Measurements from ENCODE around the gene MYPN.
A peak's percentile ranks its signal among the peaks of the same experiment; 100 is the strongest.
"Not testable (repeated sequence)": the region's sequence is repeated elsewhere in the genome, so short reads cannot be mapped to it uniquely, and the experiment has no call there.

Gene MYPN, protein sequence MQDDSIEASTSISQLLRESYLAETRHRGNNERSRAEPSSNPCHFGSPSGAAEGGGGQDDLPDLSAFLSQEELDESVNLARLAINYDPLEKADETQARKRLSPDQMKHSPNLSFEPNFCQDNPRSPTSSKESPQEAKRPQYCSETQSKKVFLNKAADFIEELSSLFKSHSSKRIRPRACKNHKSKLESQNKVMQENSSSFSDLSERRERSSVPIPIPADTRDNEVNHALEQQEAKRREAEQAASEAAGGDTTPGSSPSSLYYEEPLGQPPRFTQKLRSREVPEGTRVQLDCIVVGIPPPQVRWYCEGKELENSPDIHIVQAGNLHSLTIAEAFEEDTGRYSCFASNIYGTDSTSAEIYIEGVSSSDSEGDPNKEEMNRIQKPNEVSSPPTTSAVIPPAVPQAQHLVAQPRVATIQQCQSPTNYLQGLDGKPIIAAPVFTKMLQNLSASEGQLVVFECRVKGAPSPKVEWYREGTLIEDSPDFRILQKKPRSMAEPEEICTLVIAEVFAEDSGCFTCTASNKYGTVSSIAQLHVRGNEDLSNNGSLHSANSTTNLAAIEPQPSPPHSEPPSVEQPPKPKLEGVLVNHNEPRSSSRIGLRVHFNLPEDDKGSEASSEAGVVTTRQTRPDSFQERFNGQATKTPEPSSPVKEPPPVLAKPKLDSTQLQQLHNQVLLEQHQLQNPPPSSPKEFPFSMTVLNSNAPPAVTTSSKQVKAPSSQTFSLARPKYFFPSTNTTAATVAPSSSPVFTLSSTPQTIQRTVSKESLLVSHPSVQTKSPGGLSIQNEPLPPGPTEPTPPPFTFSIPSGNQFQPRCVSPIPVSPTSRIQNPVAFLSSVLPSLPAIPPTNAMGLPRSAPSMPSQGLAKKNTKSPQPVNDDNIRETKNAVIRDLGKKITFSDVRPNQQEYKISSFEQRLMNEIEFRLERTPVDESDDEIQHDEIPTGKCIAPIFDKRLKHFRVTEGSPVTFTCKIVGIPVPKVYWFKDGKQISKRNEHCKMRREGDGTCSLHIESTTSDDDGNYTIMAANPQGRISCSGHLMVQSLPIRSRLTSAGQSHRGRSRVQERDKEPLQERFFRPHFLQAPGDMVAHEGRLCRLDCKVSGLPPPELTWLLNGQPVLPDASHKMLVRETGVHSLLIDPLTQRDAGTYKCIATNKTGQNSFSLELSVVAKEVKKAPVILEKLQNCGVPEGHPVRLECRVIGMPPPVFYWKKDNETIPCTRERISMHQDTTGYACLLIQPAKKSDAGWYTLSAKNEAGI (N-terminal part only)

DNA sequence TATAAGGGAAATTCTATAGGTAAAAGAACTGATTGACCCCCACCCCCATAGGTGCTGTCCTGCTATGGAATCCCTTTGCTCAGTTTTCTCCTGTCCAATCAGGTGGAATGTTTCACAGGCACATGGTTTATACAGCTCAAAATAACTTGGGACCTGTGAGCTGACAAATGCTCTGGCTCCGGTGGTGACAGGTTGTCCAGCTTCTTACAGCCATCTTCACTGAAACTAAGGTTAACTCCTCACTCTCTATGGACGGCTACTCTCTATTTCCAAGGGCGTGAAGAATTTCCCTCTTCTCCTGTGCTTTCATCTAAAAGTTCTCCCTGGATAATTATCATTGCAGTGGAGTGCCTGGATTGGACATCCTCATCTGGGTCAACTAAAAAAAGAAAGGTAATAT is at the start of gene MYPN:
MYPN (plus strand) TSS at position 158 of the 400 bp plus-strand sequence. CDS start 11,951 bp downstream, outside the sequence.
- DNase-seq (ENCODE audit: low read depth, low spot score) = no peak

DNA sequence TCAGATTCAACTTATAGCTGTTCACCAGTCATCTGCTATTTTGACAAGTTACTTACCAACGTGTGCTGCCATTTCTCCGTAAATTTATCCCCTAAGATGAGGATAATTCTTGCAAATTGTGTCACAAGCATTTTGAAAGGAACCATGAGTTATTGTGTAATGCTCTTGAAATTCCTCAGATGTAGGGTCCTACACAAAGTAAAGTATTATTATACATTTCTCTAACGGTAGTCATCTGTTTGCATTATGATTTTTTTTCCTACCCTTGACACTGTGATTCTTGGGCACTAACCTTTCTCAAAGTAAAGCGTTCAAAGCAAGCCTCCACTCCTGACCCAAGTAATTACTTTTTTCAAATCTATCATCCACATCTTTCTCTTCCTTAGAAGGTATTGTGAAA is 42.3 kb upstream of the MYPN start:
- no peak for DNase-seq (ENCODE audit: low read depth, low spot score)

DNA sequence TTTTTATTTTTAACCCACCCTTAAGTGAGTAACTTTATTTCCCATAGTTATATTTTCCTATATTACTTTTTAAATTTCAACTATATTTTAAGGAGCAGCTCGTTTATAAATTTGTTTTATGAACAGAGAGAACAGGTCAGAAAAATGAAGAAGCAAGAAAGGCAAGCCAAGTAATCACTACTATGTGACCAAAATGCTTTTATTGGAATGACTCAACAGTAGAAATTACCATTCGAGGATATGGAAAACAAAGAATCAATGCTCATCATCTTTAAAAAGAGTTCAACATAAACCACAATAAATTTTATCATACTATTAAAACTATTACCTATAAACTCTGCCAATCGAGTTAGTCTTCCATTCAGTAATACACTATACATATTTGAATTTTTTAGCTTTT is 41.8 kb upstream of the MYPN start:
- no peak for DNase-seq (ENCODE audit: low read depth, low spot score)

DNA sequence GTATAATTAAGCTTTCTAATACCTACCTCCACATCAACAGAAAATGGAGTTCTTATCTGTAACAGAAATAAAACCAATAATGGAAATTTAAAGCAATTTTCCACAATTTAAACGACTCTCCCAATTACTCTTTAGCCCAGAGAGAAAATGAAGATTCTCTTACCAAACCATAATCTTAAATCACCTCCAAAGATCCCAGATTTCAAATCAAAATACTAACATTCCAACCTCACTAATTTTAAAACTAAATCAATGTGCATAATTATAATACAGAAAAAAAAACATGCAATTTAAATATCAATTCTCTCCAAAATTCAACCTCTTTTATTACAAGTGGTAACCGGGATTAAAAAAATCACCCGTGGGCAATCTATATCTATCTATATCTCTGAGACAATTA is 35.7 kb upstream of the MYPN start:
- no peak for DNase-seq (ENCODE audit: low read depth, low spot score)

DNA sequence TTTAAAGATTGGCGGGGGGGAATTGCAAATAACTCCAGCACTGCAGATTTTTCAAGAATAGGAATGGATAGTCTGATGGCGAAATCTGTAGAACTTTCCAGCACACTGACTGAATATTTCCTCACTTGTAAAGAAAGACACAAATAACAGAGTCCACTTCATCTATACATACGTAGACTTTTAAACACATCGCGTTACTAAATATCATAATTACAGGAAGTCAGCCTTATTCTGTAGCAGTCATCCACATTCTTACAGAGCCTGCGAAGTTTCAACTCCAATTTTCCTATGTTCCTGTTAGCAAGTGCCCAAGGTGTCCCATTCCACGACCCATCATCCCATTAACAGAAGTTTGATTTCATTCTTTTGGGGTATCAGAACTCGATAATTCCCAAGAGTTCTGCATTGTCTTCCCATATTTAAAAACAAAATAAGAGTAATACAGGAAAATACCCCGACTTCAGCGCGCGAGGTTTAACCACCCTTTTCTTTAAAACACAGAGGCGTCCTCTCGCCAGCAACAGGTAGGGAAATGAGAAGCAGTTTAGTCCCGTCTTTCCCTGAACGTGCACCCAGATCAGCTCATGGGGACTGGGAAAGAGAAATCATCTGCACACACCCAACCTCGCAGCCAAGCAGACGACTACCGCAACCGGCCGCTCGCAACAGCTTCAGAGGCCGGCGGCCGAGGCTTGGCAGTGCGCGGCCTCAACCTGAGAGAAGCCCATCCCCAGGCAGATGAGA is 35.1 kb upstream of the MYPN start:
- DNase-seq (ENCODE audit: low read depth, low spot score) = peak; percentile 21

DNA sequence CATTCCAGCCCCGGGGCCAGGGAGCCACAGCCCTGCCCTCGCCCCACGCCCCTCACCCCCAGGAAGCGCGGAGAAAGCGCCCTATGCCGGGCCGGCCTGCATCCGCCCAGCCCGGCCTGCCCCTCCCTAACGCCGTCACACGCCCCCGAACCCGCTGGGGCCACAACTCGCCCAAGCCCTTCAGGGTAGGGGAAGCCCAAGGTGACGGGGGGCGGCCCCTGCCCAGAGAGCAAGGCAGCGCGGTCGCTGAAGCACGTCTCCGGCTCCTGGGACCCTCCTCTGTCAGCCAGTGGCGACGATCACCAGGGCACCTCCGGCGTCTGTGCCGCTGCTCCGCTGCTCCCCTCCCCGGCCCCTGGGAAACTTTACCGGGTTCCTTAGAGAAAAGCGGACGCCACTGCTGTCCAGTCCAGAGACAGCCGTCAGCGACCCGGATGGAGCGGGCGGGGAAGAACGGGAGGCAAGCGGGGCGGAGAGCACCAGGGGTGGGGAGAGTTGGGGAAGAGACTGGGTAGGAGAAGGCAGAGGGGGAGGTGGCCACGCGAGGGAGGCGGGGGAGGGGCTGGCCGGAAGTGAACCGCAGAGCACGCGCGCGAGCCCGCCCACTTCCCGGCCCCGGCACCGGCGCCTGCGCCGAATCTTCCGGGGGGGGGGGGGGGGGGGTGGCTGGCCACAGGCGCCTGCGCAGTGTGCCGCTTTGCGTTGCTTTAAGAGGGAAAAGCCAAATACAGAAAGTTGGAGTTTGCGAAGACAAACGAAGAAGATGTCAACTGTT is 34.3 kb upstream of the MYPN start, which contains the start of gene HERC4:
HERC4 (minus strand) TSS at position 509 of the 775 bp plus-strand sequence. CDS start 2,175 bp downstream, outside the sequence.
- peak; percentile 98 for DNase-seq (ENCODE audit: low read depth, low spot score)

DNA sequence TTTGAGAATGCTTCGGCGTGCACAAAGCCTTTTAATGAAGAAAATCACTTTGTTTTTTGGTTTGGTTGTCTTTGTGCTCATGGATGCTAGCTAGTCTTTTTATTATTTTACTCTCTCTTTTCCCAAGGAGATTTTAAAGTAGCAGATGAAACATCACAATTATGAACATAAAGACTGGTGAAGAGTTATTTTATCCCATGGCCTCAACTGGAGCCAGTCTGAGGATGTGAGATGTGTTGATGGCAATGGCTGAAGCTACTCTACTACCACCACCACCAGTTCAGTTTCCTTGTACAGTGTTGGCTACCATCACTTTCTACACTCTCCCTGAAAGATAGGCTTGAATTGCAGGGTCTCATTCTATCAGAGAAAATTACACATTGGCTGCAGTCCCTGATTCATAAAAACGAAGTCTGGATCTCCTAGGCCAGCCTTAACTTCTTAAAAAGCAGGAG is 33.7 kb upstream of the MYPN start:
- no peak for DNase-seq (ENCODE audit: low read depth, low spot score)

DNA sequence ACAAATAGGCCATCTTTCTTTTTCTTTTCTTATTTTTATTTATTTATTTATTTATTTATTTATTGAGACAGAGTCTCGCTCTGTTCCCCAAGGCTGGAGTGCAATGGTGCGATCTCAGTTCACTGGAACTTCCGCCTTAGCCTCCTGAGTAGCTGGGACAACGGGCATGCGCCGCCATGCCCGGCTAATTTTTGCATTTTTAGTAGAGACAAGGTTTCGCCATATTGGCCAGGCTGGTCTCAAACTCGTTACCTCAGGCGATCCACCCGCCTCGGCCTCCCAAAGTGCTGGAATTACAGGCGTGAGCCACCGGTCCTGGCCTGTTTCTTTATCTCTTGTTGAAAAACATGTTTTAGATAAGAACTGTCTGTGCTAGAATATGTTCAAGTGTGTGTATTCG is 33.2 kb upstream of the MYPN start:
- DNase-seq (ENCODE audit: low read depth, low spot score) = not testable (repeated sequence)

DNA sequence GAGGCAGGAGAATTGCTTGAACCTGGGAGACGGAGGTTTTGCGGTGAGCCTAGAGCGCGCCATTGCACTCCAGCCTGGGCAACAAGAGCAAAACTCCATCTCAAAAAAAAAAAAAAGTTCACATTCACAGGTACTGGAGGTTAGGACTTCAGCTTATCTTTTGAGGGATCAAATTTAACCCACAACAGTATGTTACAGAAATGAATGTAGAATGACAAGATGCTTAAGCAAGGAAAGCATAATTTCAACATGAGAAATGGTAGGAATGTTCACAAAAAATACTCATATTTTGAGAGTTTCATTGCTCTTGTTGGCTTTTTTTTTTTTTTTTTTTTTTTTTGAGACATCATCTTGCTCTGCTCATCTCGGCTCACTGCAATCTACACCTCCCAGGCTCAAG is 32.3 kb upstream of the MYPN start:
- DNase-seq (ENCODE audit: low read depth, low spot score) = no peak

DNA sequence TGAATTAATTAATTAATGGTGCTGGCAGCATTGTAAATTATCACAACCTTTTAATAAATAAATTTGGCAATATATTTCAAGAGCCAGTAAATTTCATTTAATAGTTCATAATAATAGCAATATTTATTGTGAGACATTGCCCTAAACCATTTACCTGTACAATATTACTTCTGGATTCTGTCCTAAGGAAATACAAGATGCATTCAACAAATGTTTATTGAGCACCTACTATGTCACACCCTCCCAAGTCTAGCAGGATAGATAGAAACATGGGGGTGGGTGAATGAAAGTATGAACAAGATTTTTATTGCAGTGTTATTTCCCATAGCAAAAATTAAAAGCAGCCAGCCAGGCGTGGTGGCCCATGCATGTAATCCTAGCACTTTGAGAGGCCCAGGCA is 29.9 kb upstream of the MYPN start:
- DNase-seq (ENCODE audit: low read depth, low spot score) = no peak

DNA sequence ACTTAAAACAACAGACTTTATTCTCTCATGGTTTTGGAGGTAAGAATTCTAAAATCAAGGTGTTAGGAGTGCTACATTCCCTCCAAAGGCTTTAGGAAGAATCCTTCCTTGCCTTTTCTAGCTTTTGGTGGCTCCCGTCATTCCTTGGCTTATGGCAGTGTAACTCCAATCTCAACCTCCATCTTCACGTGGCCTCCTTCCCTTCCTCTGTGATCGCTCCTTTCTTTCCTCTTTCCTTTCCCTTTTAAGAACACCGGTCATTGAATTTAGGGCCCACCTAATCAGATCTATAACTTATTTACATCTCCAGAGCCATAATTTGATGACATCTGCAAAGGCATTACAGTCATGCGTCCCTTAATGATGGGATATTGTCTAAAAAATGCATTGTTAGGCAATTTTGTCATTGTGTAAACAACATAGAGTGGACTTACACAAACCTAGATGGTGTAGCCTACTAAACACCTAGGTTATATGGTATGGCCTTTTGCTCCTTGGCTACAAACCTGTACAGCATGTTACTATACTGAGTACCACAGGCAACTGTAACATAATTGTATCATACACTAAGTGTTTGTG is 28.3 kb upstream of the MYPN start:
- no peak for DNase-seq (ENCODE audit: low read depth, low spot score)

DNA sequence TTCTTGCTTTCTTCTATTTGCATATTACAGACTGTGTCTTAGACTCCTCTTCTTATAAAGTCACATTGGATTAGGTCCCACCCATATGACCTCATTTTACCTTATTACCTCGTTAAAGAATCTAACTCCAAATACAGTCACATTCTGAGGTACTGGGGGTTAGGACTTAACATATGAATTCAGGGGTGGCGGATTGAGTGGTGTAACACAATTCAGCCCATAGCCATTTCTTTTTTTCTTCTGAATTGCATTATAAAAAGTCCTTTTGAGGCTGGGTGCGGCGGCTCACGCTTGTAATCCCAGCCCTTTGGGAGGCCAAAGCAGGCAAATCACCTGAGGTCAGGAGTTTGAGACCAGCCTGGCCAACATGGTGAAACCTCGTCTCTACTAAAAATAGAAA is 27.4 kb upstream of the MYPN start:
- DNase-seq (ENCODE audit: low read depth, low spot score) = no peak

DNA sequence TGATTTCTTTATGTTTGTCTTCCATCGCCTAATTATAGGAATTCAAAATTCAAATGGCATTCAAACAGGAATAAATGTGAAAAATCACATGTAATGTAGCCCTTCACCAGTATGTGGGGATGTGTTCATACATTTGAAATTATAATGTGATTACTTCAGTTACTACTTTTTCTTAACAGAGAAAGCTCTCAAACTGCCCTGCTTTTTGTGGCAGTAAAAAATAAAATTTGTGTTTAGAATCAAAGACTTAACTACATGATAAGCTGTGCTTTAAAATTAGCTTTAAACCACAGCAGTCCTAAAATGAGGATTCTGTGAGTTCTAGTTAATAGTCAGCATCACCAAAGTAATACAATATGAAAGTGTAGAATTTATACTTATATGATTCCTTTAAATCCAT is 26.4 kb upstream of the MYPN start:
- DNase-seq (ENCODE audit: low read depth, low spot score) = peak; percentile 50

DNA sequence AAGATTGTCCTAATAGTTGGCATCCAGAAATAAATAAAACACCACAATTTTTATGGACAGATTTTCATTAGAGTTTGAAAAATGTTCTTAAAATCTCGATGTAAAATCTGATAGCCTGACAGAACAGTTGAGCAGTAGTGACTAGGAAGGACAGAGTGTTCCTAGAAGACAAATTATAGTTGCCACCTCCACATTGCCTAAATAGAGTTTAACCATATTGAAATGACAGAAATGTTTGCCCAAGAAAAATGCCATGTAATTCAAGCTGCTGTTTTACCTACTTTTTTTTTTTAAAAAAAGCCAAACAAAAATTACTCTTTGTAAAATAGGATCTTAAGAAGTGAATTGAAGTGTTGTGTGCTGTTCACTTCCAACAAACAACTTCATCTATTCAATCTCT is 25.3 kb upstream of the MYPN start:
- DNase-seq (ENCODE audit: low read depth, low spot score) = no peak

DNA sequence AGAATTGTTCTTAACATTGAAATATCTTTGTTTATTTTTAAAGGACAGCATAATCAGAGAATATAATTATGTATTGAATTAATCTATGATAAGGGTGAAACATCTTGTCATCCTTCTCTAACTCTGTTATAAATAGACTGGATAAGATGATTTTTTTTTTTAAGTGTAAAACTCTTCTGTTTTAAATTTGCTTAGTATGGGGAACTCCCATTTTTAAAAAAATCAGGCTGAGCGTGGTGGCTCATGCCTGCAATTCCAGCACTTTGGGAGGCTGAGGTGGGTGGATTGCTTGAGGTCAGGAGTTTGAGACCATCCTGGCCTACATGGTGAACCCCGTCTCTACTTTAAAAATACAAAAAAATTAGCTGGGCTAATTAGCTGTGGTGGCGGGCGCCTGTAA is 24.8 kb upstream of the MYPN start:
- no peak for DNase-seq (ENCODE audit: low read depth, low spot score)

DNA sequence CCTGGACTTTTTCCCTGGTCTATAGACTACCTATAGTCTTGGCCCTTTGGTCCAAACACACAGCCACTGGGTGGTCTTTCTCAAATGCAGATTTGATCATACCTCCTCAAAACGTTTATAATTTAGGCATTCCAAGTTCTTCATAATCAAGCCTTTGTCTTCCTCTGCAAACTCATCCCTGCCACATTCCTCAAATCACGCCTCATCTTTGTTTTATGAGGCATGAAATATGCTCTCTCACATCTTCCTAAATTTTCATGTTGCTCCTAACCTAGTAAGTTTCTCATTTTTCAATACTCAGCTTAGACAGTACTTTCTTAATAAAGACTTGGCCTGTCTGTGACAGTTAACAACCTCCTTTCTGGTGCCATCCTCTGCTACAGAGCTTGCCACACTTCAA is 23.3 kb upstream of the MYPN start:
- DNase-seq (ENCODE audit: low read depth, low spot score) = no peak

DNA sequence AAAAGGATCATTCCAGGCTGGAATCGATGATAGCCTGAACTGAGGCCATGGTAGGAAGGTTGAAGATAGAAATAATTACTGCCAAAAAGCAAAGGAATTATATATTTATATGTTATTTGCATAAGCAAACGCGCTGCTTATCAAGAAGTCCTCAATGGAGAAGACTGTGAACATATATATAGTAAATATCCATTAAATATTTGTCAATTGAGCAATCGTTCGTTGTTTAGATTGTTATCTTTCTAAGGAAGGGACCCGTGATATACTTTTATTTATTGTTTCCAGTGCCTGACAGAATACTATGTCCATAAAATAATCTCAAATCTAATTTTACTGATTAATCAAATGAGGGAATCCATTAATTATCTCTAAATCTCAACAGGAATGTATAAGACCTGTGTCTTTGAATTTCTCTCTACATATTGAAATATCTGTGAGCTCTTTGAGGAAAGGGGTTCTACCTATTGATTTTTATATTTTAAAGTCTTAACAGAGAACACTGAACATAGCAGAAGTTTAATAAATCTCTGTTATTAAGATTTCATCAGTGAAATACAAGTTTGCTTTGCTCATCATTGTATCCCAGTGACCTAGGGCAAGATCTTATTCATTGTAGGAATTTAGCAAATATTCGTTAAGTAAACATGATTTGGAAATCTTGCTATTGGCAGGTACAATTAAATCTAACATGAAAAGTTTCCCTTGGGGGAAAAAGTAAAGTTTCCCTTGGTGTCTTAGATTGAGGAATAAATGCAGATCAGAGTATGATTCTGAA is 22.2 kb upstream of the MYPN start:
- DNase-seq (ENCODE audit: low read depth, low spot score) = no peak

DNA sequence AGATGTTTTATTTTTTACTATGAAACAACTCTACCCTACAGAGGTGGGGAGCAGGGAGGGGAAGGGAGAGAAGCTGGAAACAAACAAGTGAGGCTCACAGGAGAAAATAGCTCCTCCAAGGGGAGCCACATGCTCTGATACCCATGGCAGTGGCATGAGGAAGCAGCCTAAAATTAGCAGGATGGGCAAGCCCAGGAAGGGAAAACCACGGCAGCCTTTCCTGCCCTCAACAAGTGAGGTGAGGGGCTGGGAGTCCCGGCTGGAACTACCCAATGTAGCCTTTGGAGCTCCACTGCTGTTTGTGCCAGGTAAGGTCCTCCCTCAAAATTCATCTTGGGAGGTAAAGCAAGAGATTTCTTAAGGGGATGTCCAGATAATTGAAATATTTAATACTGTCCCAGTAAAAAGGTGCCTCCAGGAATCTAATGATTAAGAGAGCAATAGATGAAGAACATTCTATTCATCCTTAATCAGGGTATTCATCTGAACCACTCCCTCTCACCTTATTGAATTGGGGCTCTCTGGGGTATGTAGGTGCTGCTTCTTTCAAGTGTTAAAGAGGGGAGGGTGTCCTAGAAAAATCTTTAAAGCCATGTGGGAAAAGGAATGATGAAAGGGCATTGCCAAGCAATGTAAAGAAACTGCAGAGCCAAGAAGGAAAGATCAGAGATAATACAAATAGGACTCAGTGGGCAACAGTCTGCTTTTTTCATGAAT is 21.4 kb upstream of the MYPN start:
- no peak for DNase-seq (ENCODE audit: low read depth, low spot score)

DNA sequence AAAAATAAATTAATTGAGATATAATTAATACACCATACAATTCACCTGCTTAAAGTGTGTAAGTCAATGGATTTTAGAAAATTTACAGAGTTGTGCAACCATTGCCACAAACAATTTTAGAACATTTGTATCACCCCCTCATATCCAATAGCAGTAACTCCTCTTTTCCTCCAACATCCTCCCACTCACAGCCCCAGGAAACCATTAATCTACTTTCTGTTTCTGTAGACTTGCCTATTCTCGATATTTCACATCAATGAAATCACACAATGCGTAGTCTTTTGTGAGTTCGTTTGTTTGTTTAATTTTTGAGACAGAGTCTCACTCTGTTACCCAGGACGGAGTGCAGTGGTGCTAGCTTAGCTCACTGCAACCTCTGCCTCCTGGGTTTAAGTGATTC is 20.5 kb upstream of the MYPN start:
- no peak for DNase-seq (ENCODE audit: low read depth, low spot score)
